Measurements from ENCODE around the gene RPS10.

Gene RPS10

DNA sequence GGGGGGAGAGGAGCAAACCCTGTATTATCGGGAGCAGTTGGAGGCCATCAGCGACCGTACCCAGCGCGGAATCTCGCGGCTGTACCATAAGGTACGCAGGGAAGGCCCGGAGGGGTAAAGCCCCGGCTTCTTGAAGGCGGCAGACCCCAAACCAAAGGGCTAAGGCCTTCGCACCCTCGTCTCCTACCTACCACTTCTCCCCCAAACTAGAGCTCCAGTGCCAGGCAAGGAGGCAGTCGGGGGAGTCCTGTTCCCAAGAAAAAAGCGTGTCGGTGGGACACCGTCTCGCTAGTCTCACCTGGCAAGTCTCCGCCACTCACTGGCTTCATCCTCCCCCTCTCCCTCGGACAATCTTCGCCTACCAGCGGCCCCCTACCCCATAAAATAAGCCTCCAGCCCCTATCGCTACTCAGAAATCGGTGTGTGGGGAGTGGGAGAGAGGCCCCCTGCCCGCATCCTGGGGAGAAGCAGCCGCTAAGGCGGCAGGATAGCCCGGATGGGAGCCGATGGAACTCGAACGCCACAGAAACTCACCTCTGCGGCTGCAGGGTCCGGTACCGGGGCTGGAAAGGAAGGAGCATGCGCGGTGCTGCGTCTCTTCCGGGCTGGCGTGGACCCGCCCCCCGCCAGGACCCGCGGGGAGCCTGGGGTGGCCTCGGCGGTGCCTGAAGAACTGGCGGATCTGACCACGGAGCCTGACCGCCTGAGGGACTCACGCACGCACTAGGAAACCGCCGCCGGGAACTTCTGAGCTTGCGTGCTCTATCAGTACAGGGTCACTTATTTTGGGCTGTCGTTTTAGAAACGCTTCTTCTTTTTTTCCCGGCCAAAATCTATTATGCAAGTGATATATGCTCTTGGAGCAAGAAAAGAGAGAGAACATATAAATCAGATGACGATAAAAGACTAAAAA, at the start of gene RPS10:
TSS of gene RPS10 (minus strand) at position 572 of the 913 bp plus-strand sequence. CDS start 848 bp downstream, outside the sequence.
- FAIRE-seq = no peak

DNA sequence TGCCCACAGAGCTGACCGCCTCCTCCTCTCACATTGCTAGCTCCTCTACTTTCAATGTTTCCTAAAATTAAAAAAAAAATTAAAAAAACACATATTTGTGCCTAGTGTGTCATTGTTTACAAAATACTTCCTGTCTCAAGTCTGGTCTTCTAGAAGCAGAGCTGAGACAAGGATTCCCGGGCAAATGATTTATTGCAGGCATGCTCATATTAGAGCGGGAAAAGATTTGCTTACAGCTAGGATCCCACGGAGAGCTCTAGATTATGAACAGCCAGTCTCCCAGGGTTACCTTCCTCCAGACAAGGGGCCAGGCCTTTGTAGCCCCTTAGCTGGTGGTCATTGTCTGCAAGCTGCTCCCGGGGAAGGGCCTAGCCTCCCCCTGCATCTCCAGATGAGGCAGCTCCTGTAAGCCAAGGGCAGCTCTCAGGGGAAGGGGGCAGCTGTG, 49.4 kb upstream of the RPS10 start:
- no peak for FAIRE-seq

DNA sequence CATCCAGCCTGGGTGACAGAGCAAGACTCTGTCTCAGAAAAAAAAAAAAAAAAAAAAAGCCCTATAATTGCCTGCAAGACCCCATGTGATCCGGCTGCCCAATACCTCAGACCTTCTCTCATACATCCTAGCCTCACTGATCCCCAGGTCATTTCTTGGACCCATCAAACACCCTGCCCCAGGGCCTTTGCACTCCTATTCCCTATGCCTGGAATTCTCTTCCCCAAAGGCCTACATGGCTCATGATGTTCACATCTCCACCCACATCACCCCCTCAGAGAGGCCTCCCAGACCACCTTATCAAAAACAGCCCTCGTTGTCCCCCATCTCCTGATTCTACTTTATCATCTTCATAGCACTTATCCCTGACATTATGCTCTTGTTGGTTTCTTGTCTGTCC, 48.9 kb upstream of the RPS10 start:
- no peak for FAIRE-seq

DNA sequence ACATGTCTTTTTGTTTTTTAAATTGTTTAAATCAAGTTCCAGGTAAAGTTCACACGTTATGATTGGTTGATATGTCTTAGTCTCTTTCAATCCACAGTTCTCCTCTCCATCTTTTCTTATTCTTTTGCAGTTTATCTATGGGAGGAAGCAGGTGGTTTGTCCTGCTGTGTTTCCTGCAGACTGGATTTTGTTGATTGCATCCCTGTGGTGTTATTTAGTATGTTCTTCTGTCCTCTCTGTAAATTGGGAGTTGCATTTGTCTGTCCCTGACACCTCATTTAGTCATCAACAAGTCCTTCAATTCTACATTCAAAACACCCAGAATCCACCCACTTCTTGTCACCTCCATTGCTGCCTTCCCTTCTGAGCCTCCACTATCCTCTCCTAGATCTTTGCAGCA, 48.1 kb upstream of the RPS10 start:
- FAIRE-seq = no peak

DNA sequence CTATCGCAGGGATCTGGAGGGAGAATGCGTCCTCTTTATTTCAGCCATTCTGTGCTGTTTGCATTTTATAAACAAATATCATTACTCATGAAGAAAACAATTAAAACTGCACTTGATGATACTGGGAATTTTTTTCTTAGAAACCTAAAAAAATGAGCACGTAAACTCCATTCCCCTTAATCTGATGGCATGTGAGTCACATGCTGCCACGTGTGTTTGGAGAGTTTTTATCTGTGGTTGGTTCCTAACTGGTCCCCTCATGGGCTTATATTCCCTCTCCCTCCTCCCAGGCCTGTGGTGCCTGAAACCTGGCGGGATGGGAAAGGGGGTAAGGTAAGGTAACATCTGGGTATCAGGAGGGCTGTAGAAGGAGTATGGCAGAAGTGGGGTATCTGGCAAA, 46.6 kb upstream of the RPS10 start:
- FAIRE-seq = no peak

DNA sequence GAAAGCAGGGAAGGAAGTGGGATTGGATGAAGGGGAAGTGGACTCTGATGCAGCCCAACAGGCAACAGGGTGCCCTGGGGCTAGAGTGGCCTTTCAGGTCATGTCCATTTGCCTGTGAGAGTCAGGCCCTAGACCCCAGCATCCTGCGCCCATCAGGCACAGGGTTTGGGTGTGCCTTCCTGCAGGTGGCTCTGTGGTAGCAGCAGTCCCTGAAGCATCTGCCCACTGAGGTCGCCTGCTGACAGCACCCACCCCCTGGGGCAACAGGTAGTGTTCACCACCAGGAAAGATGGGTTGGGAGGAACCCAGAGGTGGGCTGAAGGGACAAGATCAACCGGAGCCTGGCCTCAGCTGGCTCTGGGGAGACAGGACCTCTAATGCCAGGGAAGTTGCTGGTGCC, 43.6 kb upstream of the RPS10 start:
- no peak for FAIRE-seq

DNA sequence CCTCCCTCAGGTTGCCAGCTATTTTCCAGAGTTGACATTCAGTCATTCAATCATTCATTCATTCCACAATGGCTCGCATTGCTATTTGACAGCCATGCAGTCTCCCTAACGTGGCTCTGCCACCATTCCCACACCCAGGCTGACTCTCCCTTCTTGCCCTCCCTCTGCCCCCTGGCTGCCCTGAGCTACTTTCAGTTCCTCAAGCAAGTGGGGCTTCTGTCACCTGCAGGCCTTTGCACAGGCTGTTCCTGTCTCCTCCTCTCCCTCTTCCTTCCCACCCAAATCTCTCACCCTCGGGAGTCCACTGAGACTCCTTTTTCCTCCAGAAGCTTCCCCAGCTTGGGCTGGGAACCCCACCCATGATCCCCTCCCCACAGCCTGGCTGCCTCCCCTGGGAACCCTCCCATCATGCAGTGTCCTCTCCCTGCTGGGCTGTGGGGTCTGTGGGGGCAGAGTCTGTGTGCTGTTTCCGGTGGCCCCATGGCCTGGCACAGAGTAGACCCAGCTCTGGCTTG, 42.6 kb upstream of the RPS10 start:
- no peak for FAIRE-seq

DNA sequence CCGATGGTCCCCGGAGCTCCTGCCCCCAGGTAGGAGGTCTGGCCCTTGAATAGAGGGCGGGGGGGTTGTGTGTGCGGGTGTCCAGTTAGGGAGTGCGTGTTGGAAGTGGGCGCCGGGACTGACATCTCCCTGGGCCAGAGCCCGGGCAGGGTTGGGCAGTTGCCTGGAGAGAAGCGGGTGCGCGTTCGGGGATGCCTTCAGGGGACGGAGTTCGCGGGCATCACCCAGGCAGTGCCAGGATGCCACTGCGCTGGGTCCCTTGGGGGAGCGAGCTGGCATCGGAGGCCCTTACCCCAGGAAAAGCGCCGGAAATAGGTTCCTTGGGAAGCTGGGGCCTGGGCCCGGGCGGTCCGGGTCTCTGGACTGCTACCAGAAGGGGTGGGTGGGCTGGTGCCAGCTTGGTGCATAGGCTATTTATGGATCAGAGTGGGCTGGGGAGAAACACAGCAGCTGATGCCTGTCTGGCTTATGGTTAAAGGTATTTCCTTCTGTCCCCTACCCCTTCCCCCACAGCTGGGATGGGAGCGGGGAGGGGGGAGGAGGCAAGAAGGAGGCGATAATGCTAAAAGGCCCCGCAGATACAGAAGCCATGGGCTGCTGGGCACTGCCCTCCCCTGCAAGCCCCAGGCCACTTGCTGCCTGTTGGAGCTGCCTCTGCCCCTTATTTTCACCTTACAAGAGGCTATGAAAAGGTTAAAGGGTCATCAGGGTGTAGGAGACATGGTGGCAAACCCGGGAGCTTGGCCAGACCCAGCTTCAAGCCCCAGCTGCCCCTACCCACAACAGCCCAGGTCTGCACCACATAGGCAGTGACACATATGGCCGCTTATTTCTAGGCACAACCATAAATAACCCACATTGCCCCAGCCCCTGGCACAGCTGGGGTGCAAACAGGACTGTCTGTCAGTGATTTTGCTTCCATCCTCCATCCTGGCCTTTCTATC, 40.6 kb upstream of the RPS10 start:
- FAIRE-seq = no peak

DNA sequence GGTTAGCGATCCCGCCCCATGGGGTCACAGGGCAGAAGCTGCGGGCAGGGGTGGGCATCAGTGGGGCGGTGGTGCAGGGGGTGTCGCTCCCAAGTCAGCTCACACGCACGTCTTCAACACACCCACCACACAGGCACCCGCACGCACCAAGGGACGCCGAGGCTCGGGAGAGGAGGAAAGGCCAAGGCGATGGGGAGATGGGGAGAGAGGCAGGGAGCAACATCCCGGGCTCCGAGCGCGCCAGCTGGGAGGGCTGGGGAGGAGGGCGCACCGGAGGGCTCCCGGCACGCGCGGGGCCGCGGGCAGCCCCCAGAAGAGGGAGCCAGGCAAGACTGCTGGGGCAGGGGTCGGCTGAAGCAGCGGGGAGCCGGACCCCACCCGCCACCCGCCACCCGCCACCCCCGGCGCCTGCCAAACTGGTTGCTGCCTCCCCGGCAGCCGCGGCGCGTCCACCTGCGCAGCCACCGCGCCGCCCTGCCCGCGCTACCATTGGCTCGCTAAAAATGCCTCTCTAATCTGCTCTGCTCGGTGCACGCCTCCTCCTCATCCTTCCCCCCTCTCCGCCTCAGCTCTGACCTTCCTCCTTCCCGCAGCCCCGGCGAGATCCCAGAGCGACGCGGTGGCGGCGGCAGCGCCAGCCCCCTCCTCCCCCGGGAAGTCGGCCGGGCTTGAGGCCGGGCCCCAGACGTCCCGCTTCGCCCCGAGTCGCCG, 39.8 kb upstream of the RPS10 start, which contains the start of gene PACSIN1:
TSS of gene PACSIN1 (plus strand) at position 546 of the 711 bp plus-strand sequence. CDS start 60,230 bp downstream, outside the sequence.
- no peak for FAIRE-seq

DNA sequence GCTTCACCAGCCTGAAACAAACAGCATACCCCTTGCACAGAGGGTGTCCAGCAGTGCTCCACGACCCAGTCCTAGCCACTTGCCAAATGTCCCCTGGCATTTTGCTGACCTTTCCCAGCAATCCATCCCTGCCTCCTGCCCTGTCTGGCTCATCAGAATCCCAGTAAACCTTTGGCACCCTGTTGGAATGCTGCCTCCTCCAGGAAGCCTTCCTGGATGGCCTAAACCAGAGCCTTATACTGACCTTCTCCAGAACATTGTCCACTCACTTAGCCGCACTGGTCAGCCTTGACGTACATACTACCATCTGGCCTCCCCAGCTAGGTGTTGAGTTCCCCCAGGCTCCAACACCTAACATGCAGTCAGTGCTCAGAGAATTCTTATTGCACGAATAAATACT, 38.0 kb upstream of the RPS10 start:
- no peak for FAIRE-seq

DNA sequence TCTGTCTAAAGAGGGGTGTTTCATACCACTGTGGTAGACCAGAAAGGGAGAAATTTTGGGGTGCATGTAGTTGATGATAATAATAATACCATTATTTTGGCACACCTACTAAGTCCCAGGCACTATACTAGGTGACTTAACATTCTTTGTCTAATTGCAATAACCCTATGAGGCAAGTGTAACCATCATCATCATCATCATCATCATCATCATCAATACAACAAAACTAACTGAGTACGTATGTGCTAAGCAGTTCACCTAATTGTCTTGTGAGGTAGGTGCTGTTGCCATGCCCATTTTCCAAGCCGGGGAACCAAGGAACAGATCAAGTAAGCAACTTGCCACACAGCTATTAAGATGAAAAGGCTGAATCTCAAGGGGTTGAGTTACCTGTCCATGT, 37.4 kb upstream of the RPS10 start:
- FAIRE-seq = no peak

DNA sequence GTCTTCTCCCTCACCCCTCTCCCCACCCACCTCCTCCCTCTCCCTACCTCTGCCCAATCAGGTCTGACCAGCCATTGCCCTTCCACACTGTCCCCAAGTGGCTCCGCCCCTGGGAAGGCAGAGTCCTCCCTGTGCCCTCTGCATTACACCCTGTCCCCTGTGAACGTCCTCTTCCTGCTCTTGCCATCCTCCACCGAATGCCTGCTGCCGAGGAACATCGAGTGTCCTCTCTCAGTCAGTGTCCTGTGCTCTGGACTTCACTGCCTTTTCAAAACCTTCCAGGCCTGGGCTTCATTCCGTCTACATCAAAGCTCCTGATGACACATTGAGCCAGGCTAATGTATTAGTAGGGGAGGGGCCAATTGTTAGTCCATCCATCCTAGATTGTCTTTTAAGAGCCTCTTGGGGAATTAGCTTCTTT, 36.7 kb upstream of the RPS10 start:
- FAIRE-seq = no peak

DNA sequence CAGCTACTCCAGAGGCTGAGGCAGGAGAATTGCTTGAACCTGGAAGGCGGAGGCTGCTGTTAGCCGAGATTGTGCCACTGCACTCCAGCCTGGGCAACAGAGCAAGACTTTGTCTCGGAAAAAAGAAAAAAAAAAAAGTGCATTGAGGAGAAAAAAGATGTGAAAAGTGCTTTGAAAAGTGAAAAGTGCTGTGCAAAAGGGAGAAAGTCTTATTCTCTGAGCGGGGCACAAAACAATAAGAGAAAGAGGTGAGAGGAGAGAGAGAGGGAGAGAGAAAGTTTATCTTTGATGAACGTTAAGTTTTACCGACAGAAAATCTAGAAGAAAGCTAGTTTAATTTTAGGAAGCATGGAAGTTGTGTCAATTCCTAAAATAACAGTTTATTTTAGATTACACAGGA, 36.1 kb upstream of the RPS10 start:
- no peak for FAIRE-seq

DNA sequence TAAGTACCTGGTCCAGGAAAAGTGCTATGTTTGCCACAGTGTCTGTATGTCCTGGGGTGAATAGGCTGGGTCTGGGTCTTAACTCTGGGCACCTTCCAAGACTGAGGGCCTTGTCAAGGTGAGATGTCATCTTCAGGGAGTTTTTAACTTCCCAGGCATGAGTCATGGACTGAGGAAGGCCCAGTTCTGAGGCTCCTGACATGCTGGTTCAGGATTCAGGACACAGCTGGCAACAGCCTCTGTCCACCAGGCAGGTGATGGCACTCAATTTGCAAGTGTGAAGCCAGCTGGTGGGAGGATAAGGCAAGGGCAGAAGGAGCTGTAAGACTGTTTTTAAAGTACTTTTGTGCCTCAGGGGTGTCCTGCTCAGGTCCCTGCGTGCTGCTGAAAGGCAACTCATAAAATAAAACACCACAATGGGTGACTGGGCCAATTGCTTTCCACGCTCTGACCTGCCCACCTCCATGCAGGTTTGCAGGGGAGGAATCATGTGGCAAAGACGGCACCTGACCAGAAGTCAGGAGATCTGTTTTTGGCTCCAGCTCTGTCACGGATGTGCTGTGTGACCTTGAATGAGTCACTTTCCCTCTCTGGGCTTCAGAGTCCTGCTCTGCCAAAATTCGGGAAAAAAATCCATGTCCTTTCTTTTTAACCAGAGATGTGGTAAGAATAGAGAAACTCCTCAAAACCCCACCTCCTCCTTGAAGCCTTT, 35.1 kb upstream of the RPS10 start:
- FAIRE-seq = no peak

DNA sequence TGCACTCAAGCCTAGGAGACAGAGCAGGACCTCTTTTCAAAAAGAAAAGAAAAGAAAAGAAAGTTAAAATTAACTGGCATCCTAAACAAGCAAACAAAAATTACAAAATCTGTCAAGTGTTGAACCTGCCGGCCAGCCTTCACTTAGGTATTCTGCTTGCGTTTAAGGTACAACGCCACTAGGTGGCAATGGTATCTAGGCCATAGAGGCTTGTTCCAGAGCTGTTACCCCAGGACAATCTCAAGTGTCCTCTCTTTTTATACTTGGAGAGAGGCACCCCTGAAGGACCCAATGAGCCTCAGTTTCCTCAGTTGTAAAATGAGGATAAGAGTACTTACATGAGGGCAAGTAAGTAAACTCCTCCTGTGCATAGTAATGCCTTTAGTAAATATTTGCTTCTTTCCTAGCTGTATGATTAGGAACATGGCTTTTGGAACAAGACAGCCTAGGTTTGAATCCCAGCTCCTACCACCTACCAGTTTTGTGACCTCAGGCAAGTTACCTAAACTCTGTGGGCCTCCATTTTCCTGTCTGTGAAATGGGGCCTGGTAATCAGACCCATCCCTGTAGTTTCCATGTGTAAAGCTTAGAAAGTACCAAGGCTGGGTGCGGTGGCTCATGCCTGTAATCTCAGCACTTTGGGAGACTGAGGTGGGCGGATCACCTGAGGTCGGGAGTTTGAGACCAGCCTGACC, 34.2 kb upstream of the RPS10 start:
- no peak for FAIRE-seq

DNA sequence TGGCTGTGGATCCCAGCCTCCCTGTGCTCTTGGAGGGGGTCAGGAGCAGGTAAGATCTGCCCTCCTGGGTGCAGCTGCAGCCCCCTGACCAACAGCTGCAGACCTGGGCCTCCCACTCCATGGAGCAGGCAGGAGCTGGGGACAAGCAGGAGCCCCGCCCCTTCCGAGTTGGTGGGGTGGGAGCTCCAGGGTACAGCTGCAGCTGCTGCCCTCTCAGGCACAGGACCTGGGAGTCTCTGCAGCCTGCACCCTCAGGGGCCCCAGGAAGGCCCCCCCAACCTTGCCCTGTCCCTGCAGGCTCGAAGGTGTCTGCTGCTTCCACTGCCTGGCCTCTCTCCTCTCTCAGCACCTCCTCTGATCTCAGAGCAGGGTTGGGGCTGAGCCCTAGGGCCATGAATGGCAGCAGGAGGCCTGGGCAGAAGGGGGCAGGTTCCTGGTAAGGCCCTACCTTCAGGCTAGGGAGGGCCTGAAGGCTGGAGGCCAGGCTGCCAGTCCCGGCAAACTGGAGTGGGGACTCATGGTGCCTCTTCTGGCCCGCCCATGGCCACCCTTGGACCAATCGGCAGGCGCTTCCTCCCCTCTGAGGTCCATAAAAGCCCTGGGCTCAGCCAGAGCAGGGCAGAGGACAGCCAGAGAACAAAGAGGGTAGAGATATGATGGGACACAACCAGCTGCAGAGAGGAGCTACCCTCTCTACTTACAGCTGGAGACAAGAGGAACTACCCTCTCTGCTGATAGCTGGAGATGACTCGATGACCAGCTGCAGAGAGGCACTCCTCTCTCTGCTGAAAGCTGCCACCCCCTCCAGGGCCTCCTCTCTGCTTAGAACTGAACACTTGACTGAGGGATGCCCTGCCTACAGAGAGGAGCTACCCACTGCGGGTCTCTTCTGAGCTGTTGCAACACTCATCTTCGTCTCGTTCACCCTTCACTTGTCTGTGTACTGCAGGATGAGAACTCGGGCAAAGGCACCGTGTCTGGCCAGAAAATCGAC, 32.2 kb upstream of the RPS10 start:
- FAIRE-seq = no peak

DNA sequence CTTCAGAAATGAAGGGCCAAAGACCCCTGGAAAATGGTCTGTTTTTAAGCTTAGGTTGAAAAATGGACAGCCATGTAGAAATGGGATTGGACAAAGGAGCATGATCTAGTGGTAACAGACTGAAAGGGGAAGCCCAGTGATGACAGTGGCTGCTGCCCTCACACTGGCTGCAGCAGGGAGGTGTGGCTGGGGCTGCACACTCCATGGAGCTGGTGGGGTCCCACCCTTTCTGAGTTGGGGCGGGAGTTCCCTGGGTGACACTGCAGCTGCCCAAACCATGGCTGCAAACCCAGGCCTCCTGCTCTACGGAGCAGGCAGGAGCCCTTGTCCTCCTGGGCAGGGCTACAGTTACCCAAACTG, 31.5 kb upstream of the RPS10 start:
- FAIRE-seq = no peak

DNA sequence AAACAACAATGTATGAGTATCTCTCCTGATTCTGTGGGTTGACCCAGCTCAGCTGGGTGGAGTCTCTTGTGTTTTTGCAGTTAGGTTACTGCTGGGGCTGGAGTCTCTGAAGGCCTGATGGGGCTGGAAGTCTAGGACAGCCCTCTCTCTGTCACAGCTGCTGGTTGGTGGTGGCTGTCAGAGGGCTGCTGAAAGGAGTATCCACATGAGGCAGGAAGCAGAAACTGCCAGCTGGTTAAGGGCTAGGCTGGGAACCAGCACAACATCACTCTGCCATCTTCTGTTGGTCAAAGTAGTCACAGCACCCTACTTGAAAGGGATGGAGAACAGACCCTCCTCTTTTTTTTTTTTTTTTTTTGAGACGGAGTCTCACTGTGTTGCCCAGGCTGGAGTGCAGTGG, 30.0 kb upstream of the RPS10 start:
- FAIRE-seq = no peak

DNA sequence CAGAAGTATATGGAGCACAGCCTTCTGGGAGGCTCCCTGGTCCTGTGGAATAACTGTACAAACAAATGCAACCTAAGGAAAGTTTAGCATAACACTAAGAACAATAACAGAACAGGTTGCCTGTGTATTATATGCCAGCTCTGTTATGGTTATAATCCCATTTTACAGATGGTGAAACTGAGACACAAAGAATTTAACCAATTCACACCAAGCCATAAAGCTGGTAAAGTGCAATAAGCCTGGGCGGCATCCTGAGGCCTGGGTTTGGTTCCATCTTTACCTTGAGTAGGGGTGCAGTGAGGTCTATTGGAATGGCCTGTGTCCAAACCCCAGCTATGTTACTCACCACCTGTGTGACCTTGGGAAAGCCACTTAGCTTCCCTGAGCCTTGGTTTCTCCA, 25.3 kb upstream of the RPS10 start:
- FAIRE-seq = no peak

DNA sequence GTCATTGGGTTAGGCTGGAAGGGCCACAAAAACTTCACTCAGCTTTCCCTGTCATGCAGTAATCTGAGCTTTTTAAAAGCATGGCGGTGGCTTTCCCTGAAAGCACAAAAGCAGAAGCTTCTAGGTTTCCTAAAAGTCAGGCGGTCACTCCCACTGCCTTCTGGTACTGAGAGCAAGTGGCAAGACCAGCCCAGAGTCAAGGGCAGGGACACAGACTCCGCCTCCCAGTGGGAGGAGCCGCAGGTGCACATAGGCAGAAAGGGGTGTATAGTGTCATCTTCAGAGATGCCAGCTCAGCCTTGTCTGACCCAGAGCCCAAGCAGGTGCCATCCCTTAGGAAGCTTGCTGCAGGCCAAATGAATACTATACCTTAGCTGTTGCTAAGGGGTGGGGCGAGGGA, 22.0 kb upstream of the RPS10 start:
- no peak for FAIRE-seq

All from islet of Langerhans (tissue), 1 donor.